GM23338 (cell line): ENCODE data around the gene FICD. TPM values are rescaled to one million over a fixed set of nuclear protein-coding genes. Genes with fewer than 3 reads are reported as not detected.

Experiments used
- ATAC-seq: fragments of 200-7000 bp; cut with Tn5 transposase; 3 replicates; pipeline ENCODE4 v1.9.1; 2020
- DNase-seq: peaks from one replicate; pipeline ENCODE4 v3.0.0-alpha.2; 2015; ENCODE audit warnings: low spot score
- H2AFZ ChIP-seq: fragments of 200-600 bp; sonication (generic); 2 replicates; pipeline ENCODE4 v1.8.0; 2016; ENCODE audit warnings: antibody characterized with exemption, mild to moderate bottlenecking, moderate library complexity
- H3F3A ChIP-seq: fragments of 200-600 bp; sonication (generic); replicated peaks from 2 replicates; pipeline ENCODE4 v1.8.0; 2017; ENCODE audit warnings: antibody characterized with exemption, mixed run types, low read depth
- H3K27ac ChIP-seq: fragments of 200-600 bp; sonication (generic); 2 replicates; pipeline ENCODE4 v1.6.1; 2016; ENCODE audit warnings: low read depth
- H3K27me3 ChIP-seq: fragments of 200-600 bp; sonication (generic); 2 replicates; pipeline ENCODE4 v1.8.0; 2016; ENCODE audit warnings: mild to moderate bottlenecking, mixed run types, moderate library complexity; ENCODE audit not compliant: insufficient read depth
- H3K36me3 ChIP-seq: fragments of 200-600 bp; sonication (generic); 2 replicates; pipeline ENCODE4 v1.8.0; 2016; ENCODE audit warnings: mild to moderate bottlenecking; ENCODE audit not compliant: insufficient read depth
- H3K4me1 ChIP-seq: fragments of 200-600 bp; sonication (generic); 2 replicates; pipeline ENCODE4 v1.8.0; 2016; ENCODE audit warnings: mild to moderate bottlenecking, moderate library complexity; ENCODE audit not compliant: insufficient read depth
- H3K4me2 ChIP-seq: fragments of 200-600 bp; sonication (generic); 2 replicates; pipeline ENCODE4 v1.7.1; 2017; ENCODE audit warnings: mixed run types
- H3K4me3 ChIP-seq: fragments of 200-600 bp; sonication (generic); 2 replicates; pipeline ENCODE4 v1.6.1; 2016; ENCODE audit warnings: mixed run types
- H3K79me2 ChIP-seq: fragments of 200-600 bp; sonication (generic); replicated peaks from 2 replicates; pipeline ENCODE4 v1.8.0; 2017; ENCODE audit warnings: mild to moderate bottlenecking; ENCODE audit not compliant: insufficient read depth
- H3K9me2 ChIP-seq: fragments of 200-600 bp; sonication (generic); 2 replicates; pipeline ENCODE4 v1.8.0; 2017; ENCODE audit not compliant: insufficient read depth
- H4K20me1 ChIP-seq: fragments of 200-600 bp; sonication (generic); replicated peaks from 2 replicates; pipeline ENCODE4 v1.8.0; 2017; ENCODE audit warnings: mild to moderate bottlenecking; ENCODE audit not compliant: insufficient read depth
- H3K27ac Mint-ChIP-seq: 2 replicates; pipeline ENCODE4 v1.8.0; 2020; ENCODE audit warnings: inconsistent platforms, mild to moderate bottlenecking, moderate library complexity, mixed read lengths
- H3K27me3 Mint-ChIP-seq: 3 replicates; pipeline ENCODE4 v1.8.0; 2022; ENCODE audit warnings: low read depth, mild to moderate bottlenecking, moderate library complexity, mixed read lengths, inconsistent platforms; ENCODE audit not compliant: insufficient read depth, poor library complexity
- H3K36me3 Mint-ChIP-seq: 3 replicates; pipeline ENCODE4 v1.8.0; 2021; ENCODE audit warnings: low read depth, mild to moderate bottlenecking, inconsistent platforms, moderate library complexity, mixed read lengths
- H3K4me1 Mint-ChIP-seq: 3 replicates; pipeline ENCODE4 v1.8.0; 2020; ENCODE audit warnings: mild to moderate bottlenecking, inconsistent platforms, mixed read lengths
- H3K4me3 Mint-ChIP-seq: 3 replicates; pipeline ENCODE4 v1.8.0; 2021; ENCODE audit warnings: moderate library complexity, mild to moderate bottlenecking, inconsistent platforms, mixed read lengths
- H3K9me3 Mint-ChIP-seq: 3 replicates; pipeline ENCODE4 v1.8.0; 2020; ENCODE audit warnings: moderate library complexity, mild to moderate bottlenecking, inconsistent platforms, mixed read lengths
- CREB1 ChIP-seq: fragments of 250-450 bp; sonication (Bioruptor Pico); IDR thresholded peaks from 2 replicates; pipeline ENCODE4 v1.5.0; 2020; ENCODE audit warnings: low read depth, mild to moderate bottlenecking, moderate library complexity
- ETS1 ChIP-seq: IDR thresholded peaks from 2 replicates; pipeline ENCODE4 v1.6.1; 2016; ENCODE audit warnings: antibody characterized with exemption
- EZH2phosphoT487 ChIP-seq: fragments of 200-600 bp; sonication (generic); IDR thresholded peaks from one replicate; pipeline ENCODE4 v1.8.1; 2018; ENCODE audit warnings: antibody characterized with exemption; ENCODE audit not compliant: unreplicated experiment
- NANOG ChIP-seq: IDR thresholded peaks from 2 replicates; pipeline ENCODE4 v1.6.1; 2016; ENCODE audit warnings: antibody characterized with exemption, borderline replicate concordance
- STAT1 ChIP-seq: IDR thresholded peaks from one replicate; pipeline ENCODE4 v1.6.1; 2016; ENCODE audit warnings: antibody characterized with exemption; ENCODE audit not compliant: unreplicated experiment
- ZNF114 ChIP-seq: fragments of 250-450 bp; sonication (Bioruptor Pico); IDR thresholded peaks from 2 replicates; pipeline ENCODE4 v1.5.0; 2020; ENCODE audit warnings: mild to moderate bottlenecking, moderate library complexity
- ZNF331 ChIP-seq: fragments of 250-450 bp; sonication (Bioruptor Pico); IDR thresholded peaks from 2 replicates; pipeline ENCODE4 v1.5.0; 2020; ENCODE audit warnings: low read depth, mild to moderate bottlenecking, moderate library complexity
- ZNF462 ChIP-seq: fragments of 250-450 bp; sonication (Bioruptor Pico); IDR thresholded peaks from 2 replicates; pipeline ENCODE4 v1.5.0; 2020; ENCODE audit warnings: mild to moderate bottlenecking, moderate library complexity
- polyA plus RNA-seq: library from polyadenylated mRNA; unstranded; fragments of >200 nt; fragmentation: Nextera tagmentation; extraction: Ambion mirVana; gene quantifications from 2 replicates; pipeline ENCODE4 v1.2.1, GENCODE V29; 2016
- total RNA-seq: library from RNA; depleted of rRNA; stranded (reverse); fragments of >200 nt; shearing (Covaris generic); gene quantifications from 2 replicates; pipeline ENCODE4 v1.2.3, GENCODE V29; 2014

The FICD gene
- total and polyA plus RNA-seq, 2 experiments from 2014 or later = 4.9 to 5.3 TPM

GRCh38 chr12:108565146-108565545 is 50.1 kb downstream of the FICD start (continued):
- TF ChIP-seq ZNF462 = no peak
- TF ChIP-seq ZNF114 = no peak
- no peak for TF ChIP-seq ZNF331 (CRISPR knock-in tag)
- no peak for TF ChIP-seq ETS1

- Mint-ChIP-seq H3K27me3 (no peaks in the 10 kb centered on the region), H3K4me1 (no peaks in the 10 kb centered on the region; the same call in 2 of the 3 replicates), H3K36me3 (peaks cover 53% of the 10 kb centered on the region), H3K9me3 (no peaks in the 10 kb centered on the region), H3K4me3 (no peak overlapping the region), H3K27ac (no peak overlapping the region)
- no peak overlapping the region for H3K27ac ChIP-seq
- H3K4me3 ChIP-seq = no peak overlapping the region
- H3K79me2 ChIP-seq = peaks cover 19% of the 10 kb centered on the region
- no peaks in the 10 kb centered on the region for H3K9me2 ChIP-seq
- DNase-seq (no peak), ATAC-seq (no peak)
- no peak overlapping the region for H3K4me2 ChIP-seq
- no peaks in the 10 kb centered on the region for H3K4me1 ChIP-seq
- no peak overlapping the region for H2AFZ ChIP-seq
- no peaks in the 10 kb centered on the region for H3K27me3 ChIP-seq
- peaks cover 8% of the 10 kb centered on the region; the same call in 1 of the 2 replicates for H3F3A ChIP-seq
- H4K20me1 ChIP-seq = peaks cover 7% of the 10 kb centered on the region; the same call in 1 of the 2 replicates
- H3K36me3 ChIP-seq = peaks cover 50% of the 10 kb centered on the region
- TF ChIP-seq EZH2phosphoT487 (no peak), CREB1 (CRISPR knock-in tag) (no peak), ZNF462 (no peak), ZNF331 (CRISPR knock-in tag) (no peak), NANOG (no peak), STAT1 (no peak)
Observed at GRCh38 chr12:108565976-108566375, 50.9 kb downstream of the FICD start.
